ENCODE measurements around the gene VASN.

GRCh38 chr16:4382795-4383357 lies 11.2 kb downstream of the VASN start:
- no peak for TF ChIP-seq POLR2A (IDR thresholded peaks at IDR 0.05; ENCODE audit: low read depth, low read length)
- TF ChIP-seq POLR2AphosphoS5 (IDR thresholded peaks at IDR 0.05; ENCODE audit: low read depth, low read length): peak; percentile 35; the same call in 1 of the 2 replicates
- TF ChIP-seq TAF1 (IDR thresholded peaks at IDR 0.05; ENCODE audit: borderline replicate concordance, low read depth, low read length): no peak

All from GM12892 (cell line).